DOHH2 (cell line): Measurements from ENCODE around the gene COL4A3.

Experiments used
- H3F3A ChIP-seq: fragments of 200-600 bp; sonication (generic), shearing (Covaris generic); 2 replicates; pipeline ENCODE4 v1.6.0; 2016; ENCODE audit warnings: antibody characterized with exemption, mild to moderate bottlenecking; ENCODE audit not compliant: control insufficient read depth, insufficient read depth
- H3K27ac ChIP-seq: fragments of 200-600 bp; sonication (generic); 2 replicates; pipeline ENCODE4 v1.5.1; 2014; ENCODE audit warnings: low read depth, mild to moderate bottlenecking, low read length, moderate library complexity
- H3K27me3 ChIP-seq: fragments of 200-600 bp; sonication (generic); 2 replicates; pipeline ENCODE4 v1.6.1; 2014; ENCODE audit warnings: mild to moderate bottlenecking, low read length, mixed read lengths; ENCODE audit not compliant: control insufficient read depth
- H3K36me3 ChIP-seq: fragments of 200-600 bp; sonication (generic); 2 replicates; pipeline ENCODE4 v1.6.1; 2014; ENCODE audit warnings: mild to moderate bottlenecking, low read length, moderate library complexity, mixed read lengths; ENCODE audit not compliant: control insufficient read depth
- H3K4me1 ChIP-seq: fragments of 200-600 bp; sonication (generic); 2 replicates; pipeline ENCODE4 v1.6.1; 2014; ENCODE audit warnings: mild to moderate bottlenecking, low read length, mixed read lengths; ENCODE audit not compliant: control insufficient read depth
- H3K4me2 ChIP-seq: fragments of 200-600 bp; sonication (generic); 2 replicates; pipeline ENCODE4 v1.6.0; 2014; ENCODE audit warnings: mild to moderate bottlenecking, low read length, moderate library complexity
- H3K4me3 ChIP-seq: fragments of 200-600 bp; sonication (generic); 2 replicates; pipeline ENCODE4 v1.5.1; 2014; ENCODE audit warnings: mild to moderate bottlenecking, low read length, mixed read lengths
- H3K79me2 ChIP-seq: fragments of 200-600 bp; sonication (generic); 2 replicates; pipeline ENCODE4 v1.6.1; 2014; ENCODE audit warnings: mild to moderate bottlenecking, low read length, mixed read lengths; ENCODE audit not compliant: control insufficient read depth
- H3K9me2 ChIP-seq: fragments of 200-600 bp; sonication (generic); replicated peaks from 2 replicates; pipeline ENCODE4 v1.6.1; 2014; ENCODE audit warnings: mild to moderate bottlenecking, low read length, mixed read lengths; ENCODE audit not compliant: control insufficient read depth
- H3K9me3 ChIP-seq: fragments of 200-600 bp; sonication (generic); 2 replicates; pipeline ENCODE4 v1.6.1; 2014; ENCODE audit warnings: antibody characterized with exemption, low read length, mixed read lengths; ENCODE audit not compliant: control insufficient read depth, insufficient read depth
- H4K20me1 ChIP-seq: fragments of 200-600 bp; sonication (generic); 2 replicates; pipeline ENCODE4 v1.6.0; 2014; ENCODE audit warnings: low read depth, mild to moderate bottlenecking, antibody characterized with exemption, low read length, moderate library complexity; ENCODE audit not compliant: control insufficient read depth, insufficient read depth
- CTCF ChIP-seq: fragments of 200-600 bp; sonication (generic); IDR thresholded peaks from one replicate; pipeline ENCODE4 v1.5.1; 2014; ENCODE audit warnings: antibody characterized with exemption, mild to moderate bottlenecking, low read depth, low read length; ENCODE audit not compliant: poor library complexity, severe bottlenecking
- EZH2phosphoT487 ChIP-seq: fragments of 200-600 bp; sonication (generic); IDR thresholded peaks from 2 replicates; pipeline ENCODE4 v1.6.1; 2017; ENCODE audit warnings: borderline replicate concordance, mild to moderate bottlenecking, antibody characterized with exemption, low read length, moderate library complexity, mixed read lengths

Gene COL4A3

GRCh38 chr2:227296671-227297405, 132.4 kb downstream of the COL4A3 start:
- Histone ChIP-seq H4K20me1 (no peaks in the 10 kb centered on the region), H3K9me3 (no peaks in the 10 kb centered on the region), H3K4me3 (no peak overlapping the region), H3F3A (no peaks in the 10 kb centered on the region), H3K4me2 (no peak overlapping the region), H3K9me2 (no peaks in the 10 kb centered on the region), H3K27me3 (no peaks in the 10 kb centered on the region), H3K4me1 (no peaks in the 10 kb centered on the region), H3K79me2 (no peaks in the 10 kb centered on the region), H3K36me3 (no peaks in the 10 kb centered on the region), H3K27ac (no peak overlapping the region)
- TF ChIP-seq EZH2phosphoT487 (no peak), CTCF (no peak)

DNA sequence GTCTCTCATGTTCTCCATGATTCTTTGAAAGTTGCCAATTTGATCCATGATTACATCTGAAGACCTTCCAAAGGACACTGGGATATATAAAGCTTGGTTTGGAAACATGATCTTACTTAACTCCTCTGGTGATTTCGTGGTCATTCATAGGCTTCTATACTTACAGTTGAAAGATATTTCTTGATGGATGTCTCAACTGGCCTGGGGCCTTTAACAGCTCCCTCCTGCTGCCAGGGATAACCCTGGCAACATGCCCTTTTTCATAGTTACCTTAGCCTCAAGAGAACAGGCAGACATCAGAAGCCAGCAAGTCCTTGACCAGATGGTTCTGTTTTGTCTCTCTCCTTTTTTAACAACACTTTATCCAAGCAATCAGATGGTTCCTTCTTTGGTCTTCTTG, 137.1 kb downstream of the COL4A3 start:
- no peaks in the 10 kb centered on the region for H3K9me3 ChIP-seq
- H3K9me2 ChIP-seq: no peaks in the 10 kb centered on the region
- H3K4me2 ChIP-seq: no peak overlapping the region
- H3K36me3 ChIP-seq: peaks cover 3% of the 10 kb centered on the region; the same call in 1 of the 2 replicates
- H4K20me1 ChIP-seq: no peaks in the 10 kb centered on the region
- no peak overlapping the region for H3K27ac ChIP-seq
- TF ChIP-seq CTCF (no peak), EZH2phosphoT487 (no peak)
- peaks cover 7% of the 10 kb centered on the region for H3K4me1 ChIP-seq
- no peaks in the 10 kb centered on the region for H3F3A ChIP-seq
- no peaks in the 10 kb centered on the region for H3K79me2 ChIP-seq
- no peaks in the 10 kb centered on the region for H3K27me3 ChIP-seq
- no peak overlapping the region for H3K4me3 ChIP-seq

- H3F3A ChIP-seq: no peaks in the 10 kb centered on the region
- H3K4me3 ChIP-seq: no peak overlapping the region
- H3K4me2 ChIP-seq: no peak overlapping the region
- no peaks in the 10 kb centered on the region for H4K20me1 ChIP-seq
- no peak overlapping the region for H3K27ac ChIP-seq
- TF ChIP-seq EZH2phosphoT487 (no peak), CTCF (no peak)
- no peaks in the 10 kb centered on the region for H3K4me1 ChIP-seq
- H3K36me3 ChIP-seq: peaks cover 2% of the 10 kb centered on the region; the same call in 1 of the 2 replicates
- no peaks in the 10 kb centered on the region for H3K9me3 ChIP-seq
- no peaks in the 10 kb centered on the region for H3K79me2 ChIP-seq
- H3K9me2 ChIP-seq: no peaks in the 10 kb centered on the region
- no peaks in the 10 kb centered on the region for H3K27me3 ChIP-seq
Observed at GRCh38 chr2:227308784-227309183, 144.4 kb downstream of the COL4A3 start.
